Bronchial epithelial cell (primary cell): ENCODE data around the gene ST8SIA4. TPM values are rescaled to one million over a fixed set of nuclear protein-coding genes. Genes with fewer than 3 reads are reported as not detected.

Source experiments
- DNase-seq: peaks from one replicate; pipeline ENCODE4 v3.0.0-alpha.2; 2010; ENCODE audit warnings: low read depth
- FAIRE-seq: peaks from 2 replicates; lab custom pipeline; 2011; peaks lifted over from hg19 to GRCh38; lab: Jason Lieb, UNC
- H3K27me3 ChIP-seq: 2 replicates; pipeline ENCODE4 v1.5.1; 2011; ENCODE audit warnings: low read length; ENCODE audit not compliant: control insufficient read depth, insufficient read depth
- H3K36me3 ChIP-seq: 2 replicates; pipeline ENCODE4 v1.5.1; 2011; ENCODE audit warnings: low read length; ENCODE audit not compliant: control insufficient read depth, insufficient read depth
- H3K4me3 ChIP-seq: 2 replicates; pipeline ENCODE4 v1.5.1; 2011; ENCODE audit warnings: mild to moderate bottlenecking, low read depth, low read length, control low read depth
- CTCF ChIP-seq: IDR thresholded peaks from 2 replicates; pipeline ENCODE4 v1.5.1; 2011; ENCODE audit warnings: mild to moderate bottlenecking, moderate library complexity, low read length, control low read depth, inconsistent platforms; ENCODE audit not compliant: insufficient read depth, severe bottlenecking
- total RNA-seq: library from RNA; depleted of rRNA; stranded (reverse); fragments of >200 nt; gene quantifications from 2 replicates; pipeline ENCODE4 v1.2.1, GENCODE V29; 2014

The ST8SIA4 gene
- total RNA-seq, 1 donor from 2014 or later, result under 0.01 TPM

- no peak for TF ChIP-seq CTCF
- Histone ChIP-seq H3K27me3 (no peaks in the 10 kb centered on the region), H3K36me3 (no peaks in the 10 kb centered on the region), H3K4me3 (no peak overlapping the region)
- FAIRE-seq, result no peak
- no peak for DNase-seq
These were observed 102.5 kb downstream of the ST8SIA4 start for GRCh38 chr5:100800562-100800961.

GRCh38 chr5:100799166-100799565 is 103.9 kb downstream of the ST8SIA4 start:
- no peaks in the 10 kb centered on the region for H3K27me3 ChIP-seq
- H3K4me3 ChIP-seq, result no peak overlapping the region
- no peak for FAIRE-seq

GRCh38 chr5:100797861-100798260 is 105.2 kb downstream of the ST8SIA4 start:
- FAIRE-seq (no peak), DNase-seq (peak; percentile 87)
- Histone ChIP-seq H3K36me3 (no peaks in the 10 kb centered on the region), H3K4me3 (no peak overlapping the region), H3K27me3 (no peaks in the 10 kb centered on the region)
- TF ChIP-seq CTCF, result no peak

More at GRCh38 chr5:100799166-100799565, 103.9 kb downstream of the ST8SIA4 start:
- DNase-seq, result no peak
- no peak for TF ChIP-seq CTCF
- no peaks in the 10 kb centered on the region for H3K36me3 ChIP-seq

GRCh38 chr5:100796851-100797250 is 106.2 kb downstream of the ST8SIA4 start:
- Histone ChIP-seq H3K4me3 (no peak overlapping the region), H3K36me3 (no peaks in the 10 kb centered on the region), H3K27me3 (no peaks in the 10 kb centered on the region)
- TF ChIP-seq CTCF, result no peak
- DNase-seq (no peak), FAIRE-seq (no peak)

GRCh38 chr5:100794844-100795243 is 108.2 kb downstream of the ST8SIA4 start:
- no peak for DNase-seq
- Histone ChIP-seq H3K4me3 (no peak overlapping the region), H3K36me3 (no peaks in the 10 kb centered on the region), H3K27me3 (no peaks in the 10 kb centered on the region)
- no peak for FAIRE-seq
- TF ChIP-seq CTCF, result no peak

- no peak overlapping the region for H3K4me3 ChIP-seq
- no peaks in the 10 kb centered on the region for H3K36me3 ChIP-seq
- no peak for TF ChIP-seq CTCF
- DNase-seq, result no peak
- H3K27me3 ChIP-seq, result no peaks in the 10 kb centered on the region
- no peak for FAIRE-seq
These were observed 108.9 kb downstream of the ST8SIA4 start for GRCh38 chr5:100794218-100794617.
